GM10248 (cell line): Measurements from ENCODE around the gene TXNDC17.

Experiments
- CTCF ChIA-PET: fragments of 300-600 bp; sonication (Branson Sonifier 250); formaldehyde crosslinking; extraction: SDS; loops from one replicate; lab custom pipeline; 2021; ENCODE audit warnings: antibody characterized with exemption; lab: Yijun Ruan, JAX
- POLR2A ChIA-PET: fragments of 350-650 bp; sonication (Branson Sonifier 250); formaldehyde crosslinking; extraction: SDS; loops from one replicate; lab custom pipeline; 2020; ENCODE audit warnings: antibody characterized with exemption; lab: Yijun Ruan, JAX
- DNase-seq: peaks from one replicate; pipeline ENCODE4 v3.0.0; 2012; ENCODE audit errors: extremely low spot score
- TF ChIP-seq, protein P1 (sequence below): IDR thresholded peaks from 2 replicates; pipeline ENCODE4 v1.5.1; 2012; ENCODE audit warnings: mild to moderate bottlenecking, low read depth; ENCODE audit errors: extremely low read depth, missing control alignments, control extremely low read depth

Gene TXNDC17

DNA sequence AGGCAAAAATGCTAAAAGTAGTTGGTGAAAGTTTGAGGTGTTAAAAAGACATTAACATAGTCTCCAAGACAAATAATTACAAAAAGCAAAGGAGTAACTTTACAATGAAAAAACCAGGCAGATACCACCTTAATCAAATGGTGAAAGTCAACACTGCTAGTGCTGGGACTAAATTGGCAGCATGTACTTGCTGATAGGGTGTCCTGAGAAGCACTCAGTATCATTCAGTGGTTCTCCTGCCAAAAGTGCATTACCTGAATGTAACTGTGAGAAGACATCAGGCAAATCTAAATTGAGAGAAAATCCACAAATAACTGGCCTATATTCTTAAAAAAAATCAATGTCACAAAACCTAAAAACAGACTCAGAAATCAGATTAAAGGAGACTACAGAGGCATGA lies 8.3 kb upstream of the TXNDC17 start:
- ChIA-PET POLR2A (no interaction called here), CTCF (no interaction called here)
- TF ChIP-seq, protein P1, sequence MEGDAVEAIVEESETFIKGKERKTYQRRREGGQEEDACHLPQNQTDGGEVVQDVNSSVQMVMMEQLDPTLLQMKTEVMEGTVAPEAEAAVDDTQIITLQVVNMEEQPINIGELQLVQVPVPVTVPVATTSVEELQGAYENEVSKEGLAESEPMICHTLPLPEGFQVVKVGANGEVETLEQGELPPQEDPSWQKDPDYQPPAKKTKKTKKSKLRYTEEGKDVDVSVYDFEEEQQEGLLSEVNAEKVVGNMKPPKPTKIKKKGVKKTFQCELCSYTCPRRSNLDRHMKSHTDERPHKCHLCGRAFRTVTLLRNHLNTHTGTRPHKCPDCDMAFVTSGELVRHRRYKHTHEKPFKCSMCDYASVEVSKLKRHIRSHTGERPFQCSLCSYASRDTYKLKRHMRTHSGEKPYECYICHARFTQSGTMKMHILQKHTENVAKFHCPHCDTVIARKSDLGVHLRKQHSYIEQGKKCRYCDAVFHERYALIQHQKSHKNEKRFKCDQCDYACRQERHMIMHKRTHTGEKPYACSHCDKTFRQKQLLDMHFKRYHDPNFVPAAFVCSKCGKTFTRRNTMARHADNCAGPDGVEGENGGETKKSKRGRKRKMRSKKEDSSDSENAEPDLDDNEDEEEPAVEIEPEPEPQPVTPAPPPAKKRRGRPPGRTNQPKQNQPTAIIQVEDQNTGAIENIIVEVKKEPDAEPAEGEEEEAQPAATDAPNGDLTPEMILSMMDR = no peak
- no peak for DNase-seq

DNA sequence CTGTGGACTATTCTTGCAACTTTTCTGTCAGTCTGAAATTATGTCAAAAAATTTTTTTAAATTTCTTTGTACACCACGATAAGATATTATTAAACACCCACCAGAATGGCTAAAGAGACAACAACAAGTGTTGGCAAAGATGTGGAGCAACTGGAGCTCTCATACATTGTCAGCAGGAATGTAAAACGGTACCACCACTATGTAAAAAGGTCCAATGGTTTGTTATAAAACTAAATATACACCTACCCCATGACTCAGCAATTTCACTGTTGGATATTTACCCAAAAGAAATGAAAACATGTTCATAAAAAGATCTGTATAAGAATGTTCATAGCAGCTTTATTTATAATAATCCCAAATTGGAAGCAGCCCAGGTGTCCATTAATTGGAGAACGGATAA lies 7.6 kb upstream of the TXNDC17 start:
- TF ChIP-seq, protein P1 = no peak
- POLR2A ChIA-PET = no interaction called here
- CTCF ChIA-PET = no interaction called here
- DNase-seq = no peak

DNA sequence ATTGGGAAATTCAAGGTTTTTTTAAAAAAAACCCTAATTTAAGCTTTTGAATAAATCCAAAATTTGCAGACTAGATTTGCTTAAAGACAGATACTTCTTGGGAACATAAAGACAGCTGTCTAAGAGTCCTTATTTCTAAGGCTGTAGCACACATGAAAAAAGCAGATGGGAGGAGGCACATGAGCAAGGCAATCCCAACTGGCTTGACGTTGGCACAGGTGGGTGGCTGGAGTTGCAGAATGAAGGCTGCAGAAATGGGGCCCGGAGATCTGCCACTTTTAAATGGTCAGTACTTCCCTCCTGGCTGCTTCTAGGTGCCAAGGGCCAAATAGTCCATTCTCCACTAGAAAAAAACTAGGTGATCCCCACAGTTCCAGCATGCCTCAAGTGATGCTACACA lies 4.8 kb upstream of the TXNDC17 start:
- TF ChIP-seq, protein P1 = no peak
- no peak for DNase-seq
- CTCF ChIA-PET = no interaction called here
- POLR2A ChIA-PET = no interaction called here

DNA sequence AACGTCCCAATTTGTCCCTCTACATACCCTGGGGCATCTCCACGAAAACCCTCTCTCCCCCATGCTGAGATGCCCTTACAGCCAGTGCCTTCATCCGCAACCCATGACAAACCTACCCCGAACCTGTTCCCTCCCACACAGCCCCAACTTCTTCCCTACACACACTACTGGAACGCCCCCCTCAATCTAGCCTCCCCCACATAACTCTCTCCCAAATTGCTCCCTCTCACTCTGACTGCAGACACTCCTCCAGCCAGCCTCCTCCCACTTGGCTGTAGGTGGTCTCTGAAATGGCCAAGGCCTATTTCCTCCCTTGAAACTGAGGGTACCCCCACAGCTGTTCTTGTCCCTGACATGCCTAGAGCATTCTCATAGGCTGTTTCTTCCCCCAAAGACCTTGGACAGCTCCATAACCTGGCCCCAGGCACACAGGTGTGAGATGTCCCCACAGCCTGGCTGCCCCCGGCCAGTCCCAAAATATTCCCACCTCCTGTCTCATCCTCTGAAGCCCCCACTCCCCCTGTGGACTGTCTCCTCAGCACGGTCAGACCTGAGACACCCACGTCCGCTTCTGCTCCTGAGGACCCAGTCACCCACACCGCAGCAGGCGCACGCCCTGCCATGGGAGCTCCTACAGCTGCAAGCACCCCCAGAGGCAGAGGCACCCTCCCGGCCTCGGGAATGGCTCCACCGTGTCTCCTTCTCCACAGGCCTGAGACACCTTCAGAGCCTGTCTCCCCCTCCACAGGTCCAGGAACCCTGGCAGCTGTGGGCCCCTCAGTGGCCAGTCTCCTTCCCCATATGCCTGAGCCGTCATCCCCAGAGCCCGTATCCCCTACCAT lies 4.0 kb upstream of the TXNDC17 start:
- ChIA-PET CTCF (no interaction called here), POLR2A (no interaction called here)
- no peak for DNase-seq
- TF ChIP-seq, protein P1 = no peak

DNA sequence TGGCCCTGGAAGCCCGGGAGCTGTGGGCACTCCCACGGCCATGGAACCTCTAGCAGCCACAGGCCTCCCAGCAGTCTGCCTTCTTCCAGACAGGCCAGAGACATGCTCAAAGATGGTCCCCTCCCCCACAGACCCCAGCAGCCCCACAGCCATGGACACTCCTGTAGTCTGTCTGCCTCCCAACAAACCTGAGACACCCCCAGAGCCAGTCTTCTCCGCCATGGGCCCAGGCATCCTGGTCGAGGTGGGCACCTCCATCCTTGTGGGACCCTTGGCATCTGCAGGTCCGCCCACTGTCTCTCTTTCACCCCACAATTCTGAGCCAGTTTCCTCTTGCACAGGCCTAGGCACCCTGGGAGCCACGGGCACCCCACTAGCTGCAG lies 3.4 kb upstream of the TXNDC17 start:
- ChIA-PET CTCF (no interaction called here), POLR2A (no interaction called here)
- DNase-seq = no peak
- TF ChIP-seq, protein P1 = no peak

DNA sequence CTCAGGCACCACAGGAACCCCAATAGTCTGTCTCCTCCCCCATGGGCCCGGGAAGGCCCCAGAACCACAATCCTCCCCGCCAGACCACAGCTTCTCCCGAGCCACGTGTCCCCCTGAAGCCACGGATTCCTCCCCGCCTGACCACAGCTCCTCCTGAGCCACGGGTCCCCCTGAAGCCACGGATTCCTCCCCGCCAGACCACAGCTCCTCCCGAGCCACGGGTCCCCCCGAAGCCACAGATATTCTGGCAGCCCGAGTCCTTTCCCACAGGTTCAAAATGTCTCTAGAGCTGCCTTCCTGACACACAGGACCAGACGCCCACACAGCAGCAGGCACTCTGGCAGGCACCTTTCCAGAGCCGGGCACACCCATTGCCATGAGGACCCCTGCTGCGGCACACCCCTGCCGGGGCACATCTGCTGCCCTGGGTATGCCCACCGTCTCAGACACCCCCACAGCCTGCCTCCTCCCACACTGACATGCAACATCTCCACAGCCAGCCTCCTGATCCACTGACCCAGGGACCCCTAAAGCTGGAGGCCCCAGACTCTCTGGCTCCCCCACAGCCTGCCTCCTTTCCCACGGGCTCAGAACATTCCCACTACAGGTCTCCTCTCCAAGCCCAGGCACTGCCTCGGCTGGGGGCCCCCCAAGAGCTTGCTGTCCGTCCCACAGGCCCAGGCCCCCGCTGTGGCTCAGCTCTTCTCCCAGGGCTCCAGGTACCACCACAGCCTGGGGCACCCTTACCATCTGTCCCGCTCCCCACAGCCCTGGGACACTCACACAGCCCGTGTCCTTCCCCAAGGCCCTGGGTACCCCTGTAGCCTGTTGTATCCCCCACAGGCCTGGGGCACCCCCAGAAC lies 2.6 kb upstream of the TXNDC17 start:
- CTCF ChIA-PET = interaction anchor here (0.9 to 2.1 kb wide), 2 partner anchors 10 to 165 kb away, joined by 3 to 9 read pairs; no protein-coding TSS in a partner anchor
- POLR2A ChIA-PET = no interaction called here
- no peak for DNase-seq
- TF ChIP-seq, protein P1 = no peak
